ENCODE measurements around the gene ARHGEF4.

Gene ARHGEF4

GRCh38 chr2:130930740-130931659 lies 94.3 kb downstream of the ARHGEF4 start:
- DNase-seq = no peak

GRCh38 chr2:130933501-130933900 lies 96.8 kb downstream of the ARHGEF4 start:
- no peak for DNase-seq

GRCh38 chr2:130936451-130936850 lies 99.7 kb downstream of the ARHGEF4 start:
- DNase-seq = no peak

GRCh38 chr2:130947967-130948366 lies 111.3 kb downstream of the ARHGEF4 start:
- no peak for DNase-seq

GRCh38 chr2:130949954-130950353 lies 113.2 kb downstream of the ARHGEF4 start:
- DNase-seq = no peak

GRCh38 chr2:130951018-130951417 lies 114.3 kb downstream of the ARHGEF4 start:
- DNase-seq = no peak

- no peak for DNase-seq
These were observed 118.2 kb downstream of the ARHGEF4 start for GRCh38 chr2:130954873-130955272.

- DNase-seq = no peak
These were observed 121.2 kb downstream of the ARHGEF4 start for GRCh38 chr2:130957915-130958314.

- DNase-seq = no peak
These were observed 126.6 kb downstream of the ARHGEF4 start for GRCh38 chr2:130963196-130963848.

- DNase-seq = no peak
These were observed 127.4 kb downstream of the ARHGEF4 start for GRCh38 chr2:130963849-130964793.

- DNase-seq = no peak
These were observed 128.2 kb downstream of the ARHGEF4 start for GRCh38 chr2:130964931-130965330.

GRCh38 chr2:130966149-130966774 lies 129.5 kb downstream of the ARHGEF4 start:
- DNase-seq = no peak

- DNase-seq = no peak
These were observed 130.2 kb downstream of the ARHGEF4 start for GRCh38 chr2:130966775-130967490.

- DNase-seq = no peak
These were observed 135.7 kb downstream of the ARHGEF4 start for GRCh38 chr2:130972410-130972809.

GRCh38 chr2:130975729-130976128 lies 139.0 kb downstream of the ARHGEF4 start:
- DNase-seq = no peak

- no peak for DNase-seq
These were observed 140.0 kb downstream of the ARHGEF4 start for GRCh38 chr2:130976591-130977237.

GRCh38 chr2:130977461-130978050 lies 140.8 kb downstream of the ARHGEF4 start:
- DNase-seq = no peak

GRCh38 chr2:130981667-130982066 lies 145.0 kb downstream of the ARHGEF4 start:
- no peak for DNase-seq

- DNase-seq = no peak
These were observed 148.6 kb downstream of the ARHGEF4 start for GRCh38 chr2:130985206-130985780.

GRCh38 chr2:130985831-130986649 lies 149.3 kb downstream of the ARHGEF4 start:
- no peak for DNase-seq

Measured in stimulated activated naive CD4-positive, alpha-beta T cell (primary cell).